Psoas muscle (tissue), 8 donors: Measurements from ENCODE around the gene ZCCHC2. TPM values are rescaled to one million over a fixed set of nuclear protein-coding genes. Genes with fewer than 3 reads are reported as not detected.

Experiments used
- ATAC-seq, 4 donors: fragments of 200-7000 bp; cut with Tn5 transposase; one replicate each; pipeline ENCODE4 v1.9.1; 2020; ENCODE audit warnings: moderate library complexity in 3 of 4, mild to moderate bottlenecking in 2 of 4
- DNase-seq, 2 donors: peaks; one replicate each; pipeline ENCODE4 v3.0.0-alpha.2; 2020
- H3K27ac ChIP-seq: fragments of 200-600 bp; one replicate; pipeline ENCODE4 v1.8.0; 2022
- H3K27me3 ChIP-seq, 3 donors: fragments of 200-600 bp in 1 of 3; one replicate each; pipeline versions ENCODE4 v1.6.1 to v1.8.0; 2013 to 2022; ENCODE audit warnings: low read length in 2 of 3, mild to moderate bottlenecking in 2 of 3, moderate library complexity in 1 of 3; ENCODE audit not compliant: insufficient read depth in 3 of 3
- H3K36me3 ChIP-seq, 2 donors: fragments of 200-600 bp in 1 of 2; one replicate each; pipeline versions ENCODE4 v1.6.1 to v1.8.0; 2013 to 2022; ENCODE audit warnings: low read depth in 1 of 2, mild to moderate bottlenecking in 1 of 2, moderate library complexity in 1 of 2; ENCODE audit not compliant: insufficient read depth in 1 of 2
- H3K4me1 ChIP-seq: fragments of 200-600 bp; one replicate; pipeline ENCODE4 v1.8.0; 2022
- H3K4me3 ChIP-seq: fragments of 200-600 bp; one replicate; pipeline ENCODE4 v1.8.0; 2022; ENCODE audit warnings: mild to moderate bottlenecking
- H3K9me3 ChIP-seq: fragments of 200-600 bp; one replicate; pipeline ENCODE4 v1.8.0; 2022
- CTCF ChIP-seq: fragments of 200-600 bp; IDR thresholded peaks from one replicate; pipeline ENCODE4 v1.8.0; 2022; ENCODE audit warnings: antibody characterized with exemption
- WGBS, 3 donors: extraction: QIAGEN DNeasy Blood & Tissue Kit; methylation state at CpG; one replicate each; pipeline versions ENCODE4 v1.1.6 to v1.1.7; 2013; 5-methylcytosine and 5-hydroxymethylcytosine counted together
- intact Hi-C, 2 donors: fragments of 100-400 bp; cut with DNase I; formaldehyde crosslinking; loops; one replicate each; pipeline versions ENCODE4 v1.11.0 to v1.14.2; 2022
- polyA plus RNA-seq, 3 donors: library from polyadenylated mRNA; stranded (reverse); fragments of 200-250 nt; gene quantifications; one replicate each; pipeline ENCODE4 v1.2.3, GENCODE V29; 2013
- total RNA-seq, 4 donors: library from RNA; stranded (reverse); fragmentation: NEBNext Ultra II Directional in 2 of 4; extraction: Animal tissue kit (Norgen Biotek cat#: 25700) in 2 of 4; gene quantifications; one replicate each; pipeline versions ENCODE4 v1.2.1 to v1.2.4, GENCODE V29; 2021 to 2023
- donor health status: healthy with polysubstance abuse.
- donor health status: DM: no; HTN: no; CAD: no; lungs with moderate emphysema.
- donor health status: Bipolar disorder and iron deficiency.
- donor health status: healthy.
- donor health status: DM: yes; HTN: yes; CAD: no.
- donor health status: DM: no; HTN: no; CAD: no.
- donor health status: DM: no; HTN: no; CAD: no.
- donor health status: DM: yes; HTN: yes; CAD: no.

ZCCHC2 gene
- total and polyA plus RNA-seq, 7 donors, result 4.0 to 41.8 (median 28.8) TPM

GRCh38 chr18:62586151-62586774, 63.4 kb downstream of the ZCCHC2 start:
- H3K27me3 ChIP-seq, result no peaks in the 10 kb centered on the region
- 17 to 28% (median 25%) methylated on average over 14 of the region's 14 CpGs for WGBS, 3 donors
- H3K36me3 ChIP-seq, result peaks cover 0 to 19% of the 10 kb centered on the region in 2 donors
- H3K27ac ChIP-seq, result no peak overlapping the region
- H3K4me1 ChIP-seq, result peaks cover 16% of the 10 kb centered on the region
- no peak overlapping the region for H3K4me3 ChIP-seq
- peak; percentile 83 for TF ChIP-seq CTCF
- no peaks in the 10 kb centered on the region for H3K9me3 ChIP-seq
- ATAC-seq, result peak; percentile 55 to 79 (median 76)
- intact Hi-C loops, result loop anchor here (2.0 to 10.0 kb wide), 5 partner anchors 126 to 401 kb away; partner anchors contain the start of genes PIGN (in 1 of the 2), RELCH (in 1 of the 2) and TNFRSF11A (in 1 of the 2)
- peak; percentile 73 to 86 for DNase-seq

DNA sequence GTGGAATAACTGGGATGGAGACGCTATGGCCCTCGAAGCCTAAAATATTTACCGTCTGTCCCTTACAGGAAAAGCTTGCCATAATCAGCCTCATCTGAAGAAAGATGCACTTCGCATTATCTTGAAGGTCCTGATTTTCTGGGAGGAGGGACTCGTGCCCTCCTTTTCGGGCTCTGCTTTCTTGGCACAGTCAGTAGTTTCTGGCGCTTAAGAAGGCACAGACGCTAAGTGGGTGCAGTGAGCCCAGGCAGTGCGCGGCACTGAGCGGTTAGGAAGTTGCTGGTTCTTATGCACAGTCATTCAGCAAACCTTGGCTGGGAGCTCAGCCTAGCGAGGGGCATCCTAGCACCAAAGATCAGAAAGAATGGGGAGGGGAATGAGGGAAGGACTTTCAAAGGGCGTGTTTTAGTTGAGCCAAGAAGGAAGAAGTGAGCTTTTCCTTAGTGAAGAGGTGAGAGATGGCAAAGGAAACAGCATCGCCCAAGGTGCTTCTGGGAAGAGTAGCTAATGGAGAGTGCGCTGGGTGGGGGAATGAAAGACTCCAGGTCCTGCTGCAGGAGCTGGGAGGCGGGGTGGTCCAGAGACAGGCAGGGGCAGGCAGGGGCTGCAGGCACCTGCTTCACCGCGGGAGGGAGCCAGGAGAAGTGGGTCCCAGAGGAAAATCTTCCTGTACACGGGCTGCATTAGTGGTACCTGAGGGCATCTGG, 64.1 kb downstream of the ZCCHC2 start:
- WGBS, 3 donors, result 88 to 91% (median 89%) methylated on average over 19 of the region's 19 CpGs
- ATAC-seq (no peak), DNase-seq (no peak)
- intact Hi-C loops, result loop anchor here (2.0 to 10.0 kb wide), 5 partner anchors 125 to 402 kb away; partner anchors contain the start of genes PIGN (in 1 of the 2), RELCH (in 1 of the 2) and TNFRSF11A (in 1 of the 2)
- H3K36me3 ChIP-seq, result peaks cover 0 to 16% of the 10 kb centered on the region in 2 donors
- TF ChIP-seq CTCF, result no peak
- H3K4me3 ChIP-seq, result no peak overlapping the region
- H3K4me1 ChIP-seq, result peaks cover 16% of the 10 kb centered on the region
- H3K27me3 ChIP-seq, result no peaks in the 10 kb centered on the region
- H3K9me3 ChIP-seq, result no peaks in the 10 kb centered on the region
- no peak overlapping the region for H3K27ac ChIP-seq

GRCh38 chr18:62587689-62588088, 64.9 kb downstream of the ZCCHC2 start:
- H3K4me1 ChIP-seq, result peaks cover 16% of the 10 kb centered on the region
- H3K27me3 ChIP-seq, result no peaks in the 10 kb centered on the region
- no peak for ATAC-seq
- WGBS, 3 donors, result 77 to 88% (median 86%) methylated on average over 9 of the region's 9 CpGs
- H3K36me3 ChIP-seq, result peaks cover 0 to 9% of the 10 kb centered on the region in 2 donors
- no peak for TF ChIP-seq CTCF
- no peak overlapping the region for H3K4me3 ChIP-seq
- H3K27ac ChIP-seq, result no peak overlapping the region
- intact Hi-C loops, result loop anchor here (2.0 to 10.0 kb wide), 5 partner anchors 125 to 403 kb away; partner anchors contain the start of genes PIGN (in 1 of the 2), RELCH (in 1 of the 2) and TNFRSF11A (in 1 of the 2)
- H3K9me3 ChIP-seq, result no peaks in the 10 kb centered on the region
- DNase-seq, result no peak

DNA sequence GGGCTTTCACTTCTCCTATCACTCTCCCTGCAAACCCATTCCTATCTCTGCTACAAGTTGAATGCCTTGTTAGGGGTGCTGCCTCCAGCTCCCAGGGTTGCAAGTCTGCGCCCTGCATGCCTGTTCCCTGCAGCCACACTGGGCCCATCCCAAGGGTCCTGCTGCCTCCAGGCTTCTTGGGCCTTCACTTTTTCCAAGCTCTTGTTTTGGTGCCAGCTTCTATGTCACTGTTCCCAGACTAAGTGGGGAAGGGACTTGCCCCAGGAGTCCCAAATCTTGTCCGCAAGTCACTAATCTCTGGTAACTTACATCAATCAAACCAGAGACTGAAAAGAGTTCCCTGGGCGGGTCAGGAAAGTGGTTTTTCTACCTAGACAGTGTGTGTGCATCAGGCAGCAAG, 65.4 kb downstream of the ZCCHC2 start:
- intact Hi-C loops, result loop anchor here (5.0 to 10.0 kb wide), 4 partner anchors 124 to 403 kb away; partner anchors contain the start of genes PIGN (in 1 of the 2), RELCH (in 1 of the 2) and TNFRSF11A (in 1 of the 2)
- no peak overlapping the region for H3K27ac ChIP-seq
- H3K4me1 ChIP-seq, result peaks cover 16% of the 10 kb centered on the region
- DNase-seq (no peak), ATAC-seq (no peak)
- 88 to 94% (median 91%) methylated on average over 3 of the region's 3 CpGs for WGBS, 3 donors
- no peak overlapping the region for H3K4me3 ChIP-seq
- no peaks in the 10 kb centered on the region for H3K27me3 ChIP-seq
- TF ChIP-seq CTCF, result no peak
- H3K36me3 ChIP-seq, result peaks cover 0 to 8% of the 10 kb centered on the region in 2 donors
- no peaks in the 10 kb centered on the region for H3K9me3 ChIP-seq
